CD4-positive, alpha-beta T cell treated with Interleukin-17A for 4 hours (primary cell): ENCODE results near the gene ALPG.
"Not testable (repeated sequence)": the region's sequence is repeated elsewhere in the genome, so short reads cannot be mapped to it uniquely, and the experiment has no call there.

ENCODE experiments used
- DNase-seq: peaks from one replicate; pipeline ENCODE4 v3.0.0-alpha.2; 2020; ENCODE audit warnings: mixed read lengths

Gene ALPG

DNA sequence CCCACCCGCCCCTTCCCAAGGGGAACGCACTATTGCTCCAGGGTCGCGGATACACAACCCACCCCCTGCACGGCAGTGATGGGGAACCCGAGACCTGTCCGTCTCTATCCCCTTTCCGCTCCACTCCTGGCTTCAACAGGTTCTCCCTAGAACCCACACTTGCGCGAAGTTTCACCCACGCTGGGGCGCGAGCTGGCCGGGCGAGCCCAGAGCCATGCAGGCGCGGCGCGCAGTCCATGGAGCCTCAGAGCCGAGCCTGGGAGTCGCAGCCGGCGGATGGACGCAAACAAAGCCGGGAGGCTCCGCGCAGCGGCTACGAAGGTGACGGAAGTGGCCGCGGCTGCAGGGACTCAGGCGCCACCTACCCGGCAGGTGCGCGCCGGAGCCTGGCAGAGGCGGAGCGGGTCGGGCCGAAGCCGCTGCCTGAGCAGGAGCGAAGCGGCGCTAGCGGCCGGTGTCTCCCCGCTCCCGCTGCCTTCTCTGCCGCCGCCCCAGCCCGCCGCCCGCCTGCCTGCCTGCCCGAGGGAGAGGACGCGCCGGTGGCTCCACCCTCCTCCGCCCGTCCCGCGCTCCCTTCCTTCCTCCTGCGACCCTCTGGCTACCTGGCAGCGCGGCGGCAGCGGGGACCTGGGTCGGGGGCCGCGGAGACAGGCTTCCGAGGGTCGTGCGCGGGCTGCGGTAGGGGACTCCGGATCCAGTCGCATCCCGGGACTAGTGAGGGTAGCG lies 14.0 kb downstream of the ALPG start:
- peak; percentile 32 for DNase-seq

GRCh38 chr2:232421189-232421785 lies 14.6 kb downstream of the ALPG start:
- DNase-seq: no peak

DNA sequence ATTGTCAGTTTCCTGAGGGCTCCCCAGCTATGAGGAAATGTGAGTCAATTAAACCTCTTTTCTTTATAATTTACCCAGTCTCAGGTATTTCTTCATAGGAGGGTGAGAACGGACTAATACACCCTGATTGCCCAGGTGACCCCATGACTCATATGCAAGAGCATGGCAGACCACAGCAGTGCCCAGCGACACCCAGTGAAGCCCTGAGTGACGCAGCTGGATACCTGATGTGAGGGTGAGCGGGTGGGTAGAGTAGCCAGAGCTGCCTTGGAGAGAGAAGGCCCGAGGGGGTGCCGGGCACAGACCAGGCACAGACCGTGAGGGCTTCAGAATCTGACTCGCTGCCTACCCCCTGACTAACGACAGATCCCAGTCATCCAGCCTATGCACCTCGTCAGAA lies 15.4 kb downstream of the ALPG start:
- no peak for DNase-seq

GRCh38 chr2:232422996-232423395 lies 16.4 kb downstream of the ALPG start:
- not testable (repeated sequence) for DNase-seq

- DNase-seq: not testable (repeated sequence)
Observed at GRCh38 chr2:232423407-232423806, 16.8 kb downstream of the ALPG start.

DNA sequence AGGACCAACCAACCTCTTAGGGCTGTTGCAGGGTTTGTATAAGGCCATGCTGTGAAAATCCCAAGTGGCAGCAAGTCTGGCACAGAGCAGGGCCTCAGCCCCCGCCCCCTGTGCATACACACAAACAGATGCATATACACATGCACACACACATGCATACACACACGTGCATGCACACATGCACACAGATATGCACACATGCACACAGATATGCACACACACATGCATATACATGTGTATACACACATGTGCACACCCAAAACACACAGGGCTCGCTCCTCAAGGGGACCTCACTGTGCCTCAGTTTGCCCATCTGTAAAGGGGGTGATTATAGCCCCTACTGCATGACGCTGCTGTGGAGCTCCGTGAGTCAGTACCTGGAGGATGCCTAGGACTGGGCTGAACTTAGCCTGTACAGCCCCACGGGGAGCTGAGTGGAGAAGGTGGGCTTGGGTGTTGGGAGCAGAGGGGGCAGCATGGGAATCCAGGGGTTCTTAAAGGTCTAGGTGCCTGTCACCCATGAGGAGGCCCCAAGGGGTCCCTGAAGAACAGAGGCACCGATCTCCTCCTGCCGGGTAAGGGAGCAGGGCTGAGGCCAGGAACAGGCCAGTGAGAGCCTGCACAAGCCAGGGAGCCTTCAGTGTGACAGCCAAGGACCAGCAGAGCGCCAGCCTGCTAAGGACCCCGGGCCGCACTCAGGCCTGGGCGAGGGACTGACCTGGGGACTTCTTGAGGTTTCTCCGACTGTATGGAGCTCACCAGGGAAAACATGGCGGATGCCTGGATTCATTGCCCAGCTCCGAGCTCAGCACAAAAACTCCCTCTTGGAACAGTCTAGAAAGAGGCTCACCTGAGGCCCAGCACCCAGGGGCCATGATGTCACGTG lies 25.3 kb downstream of the ALPG start:
- DNase-seq: no peak

GRCh38 chr2:232432598-232433184 lies 26.0 kb downstream of the ALPG start:
- no peak for DNase-seq

- DNase-seq: not testable (repeated sequence)
Observed at GRCh38 chr2:232433622-232434021, 27.0 kb downstream of the ALPG start.

DNA sequence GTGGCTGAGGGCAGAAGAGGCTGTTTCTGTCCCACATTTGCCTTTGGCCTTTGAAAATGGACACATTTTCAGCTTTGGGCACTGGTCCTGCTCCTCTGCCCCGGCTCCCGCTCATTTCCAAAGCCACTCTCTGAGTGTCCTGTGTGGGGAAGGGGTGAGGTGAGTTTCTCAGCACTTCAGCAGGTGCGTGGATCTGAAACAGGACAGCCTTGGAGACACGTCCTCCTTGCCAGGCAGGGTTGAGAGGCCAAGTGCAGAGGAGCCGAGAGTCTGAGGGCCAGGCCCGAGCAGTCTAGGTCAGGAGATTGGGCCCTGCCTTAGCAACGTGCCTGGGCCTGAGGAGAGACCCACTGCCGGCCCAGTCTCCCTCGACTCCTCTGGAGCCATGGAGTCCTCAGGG lies 27.4 kb downstream of the ALPG start:
- DNase-seq: no peak

DNA sequence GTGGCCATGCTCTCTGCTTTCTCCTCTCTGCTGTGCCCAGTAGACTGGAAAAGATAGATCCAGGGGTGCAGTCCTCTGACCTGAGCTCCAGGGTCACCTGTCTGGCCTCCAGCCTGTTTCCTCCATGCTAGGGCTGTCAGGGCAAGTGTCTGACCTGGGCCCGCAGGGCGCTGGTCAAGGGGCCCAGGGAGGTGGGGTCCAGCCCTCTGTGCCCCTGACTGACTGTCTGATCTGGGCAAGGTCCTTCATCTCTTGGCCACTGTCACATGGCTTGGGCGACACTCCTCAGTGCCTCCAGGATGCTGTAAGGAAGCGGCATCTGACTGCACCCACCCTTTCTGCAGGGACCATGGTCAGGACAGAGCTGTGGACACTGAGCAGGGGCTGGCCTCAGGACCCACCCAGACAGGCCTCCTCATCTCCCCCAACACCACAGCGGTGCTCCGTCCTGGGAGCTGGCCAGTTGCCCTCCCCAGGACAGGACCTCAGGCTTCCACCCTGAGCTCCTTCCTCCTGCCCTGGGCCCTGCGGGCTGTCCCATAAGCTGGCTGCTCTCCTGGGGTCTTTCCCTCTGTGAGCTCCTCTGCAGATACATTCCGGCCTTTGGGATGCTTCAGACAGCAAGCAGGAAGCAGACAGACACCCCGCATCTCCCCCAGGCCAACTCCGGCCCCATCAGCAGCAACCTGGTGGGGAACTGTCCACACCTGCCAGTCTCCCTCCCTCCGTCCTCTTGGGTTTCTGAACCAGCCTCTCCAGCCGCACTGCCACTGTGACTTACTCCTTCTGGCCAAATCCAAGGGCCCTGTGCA lies 28.1 kb downstream of the ALPG start:
- no peak for DNase-seq

GRCh38 chr2:232435375-232435648 lies 28.7 kb downstream of the ALPG start:
- no peak for DNase-seq

GRCh38 chr2:232435805-232436204 lies 29.2 kb downstream of the ALPG start:
- DNase-seq: no peak

GRCh38 chr2:232436381-232437194 lies 29.9 kb downstream of the ALPG start:
- no peak for DNase-seq

GRCh38 chr2:232437195-232437571 lies 30.5 kb downstream of the ALPG start:
- DNase-seq: no peak

GRCh38 chr2:232438091-232438490 lies 31.4 kb downstream of the ALPG start:
- no peak for DNase-seq

DNA sequence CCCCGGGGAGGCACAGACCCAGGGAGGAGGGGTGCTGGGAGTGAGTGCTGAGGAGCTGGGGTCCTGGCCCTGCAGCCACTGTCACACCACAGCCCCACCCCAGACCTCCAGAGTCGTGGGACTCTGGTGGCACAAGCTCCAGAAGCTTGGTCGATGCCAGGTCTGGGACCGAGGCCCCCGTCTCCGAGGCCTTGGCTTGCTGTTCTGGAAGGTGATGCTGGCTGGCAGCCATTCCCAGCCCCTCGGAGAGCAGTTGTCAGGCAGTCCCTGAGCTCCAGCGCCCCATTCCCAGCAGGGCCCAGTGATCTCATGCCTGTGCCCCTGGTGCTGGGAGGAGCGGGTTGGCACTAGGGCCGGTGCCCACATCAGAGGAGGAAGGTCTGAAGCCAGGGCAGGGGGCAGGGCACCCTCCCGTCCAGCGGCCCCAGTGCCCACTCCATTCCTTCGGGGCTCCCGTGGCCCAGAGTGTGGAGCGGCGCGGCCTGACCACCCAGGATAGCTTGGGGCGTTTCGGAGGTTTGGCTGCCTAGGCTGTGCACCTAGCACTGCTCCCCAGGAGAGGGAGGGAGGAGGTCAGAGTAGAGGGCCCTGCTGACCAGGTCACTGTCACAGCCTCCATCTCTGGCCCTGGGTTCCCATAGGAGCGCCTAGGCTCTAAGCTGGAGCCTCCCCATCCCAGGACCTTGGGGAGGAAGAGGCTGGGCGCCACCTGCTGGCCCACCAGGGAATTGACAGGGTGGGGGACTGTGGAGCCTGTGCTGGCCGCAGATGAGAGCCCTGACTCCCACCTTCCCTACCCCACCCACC lies 32.5 kb downstream of the ALPG start:
- peak; percentile 54 for DNase-seq

- no peak for DNase-seq
Observed at GRCh38 chr2:232439758-232440135, 33.1 kb downstream of the ALPG start.

- DNase-seq: peak; percentile 87
Observed at GRCh38 chr2:232440220-232441018, 33.8 kb downstream of the ALPG start.

DNA sequence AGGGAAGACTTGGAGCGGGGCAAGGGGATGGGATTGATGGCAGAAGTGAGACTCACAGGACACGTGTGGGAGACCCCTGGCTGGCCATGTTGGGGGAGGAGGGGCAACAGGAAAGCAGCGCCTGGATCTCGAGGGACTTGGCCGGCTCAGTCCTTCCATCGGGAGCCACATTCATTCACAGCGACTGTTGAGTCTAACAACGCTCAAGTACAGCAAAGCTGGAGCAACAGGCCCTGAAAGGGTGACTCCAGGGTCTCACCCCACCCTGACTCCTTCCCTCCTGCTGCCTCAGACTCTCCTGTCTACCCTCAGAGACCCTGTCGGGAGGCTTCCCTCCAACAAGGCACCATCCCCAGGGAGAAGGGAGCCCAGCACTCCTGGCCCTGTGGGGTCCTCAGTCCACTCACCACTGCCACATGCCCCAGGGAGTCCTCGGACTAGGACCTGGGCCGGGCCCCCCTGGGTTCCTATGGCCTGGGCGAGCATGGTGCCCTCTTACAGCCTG lies 34.6 kb downstream of the ALPG start:
- DNase-seq: no peak

DNA sequence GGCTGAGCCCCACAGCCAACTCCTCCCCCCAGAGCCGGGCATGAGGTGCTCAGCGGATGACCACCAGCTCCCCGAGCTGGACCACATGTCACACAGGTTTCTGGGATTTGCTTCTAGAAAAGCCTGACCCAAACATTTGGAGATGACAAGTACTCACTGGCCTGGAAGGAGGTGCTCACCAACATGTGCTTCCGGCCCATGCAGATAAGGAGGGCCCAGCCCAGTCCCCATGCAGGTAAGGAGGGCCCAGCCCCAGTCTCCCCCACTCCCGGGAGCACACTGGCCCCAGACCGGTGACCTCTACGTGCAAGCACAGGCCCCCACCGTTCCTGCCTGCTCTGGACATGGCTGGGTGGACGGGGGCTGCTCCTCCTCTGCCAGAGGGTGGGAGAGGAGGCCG lies 35.3 kb downstream of the ALPG start:
- DNase-seq: not testable (repeated sequence)
